Loucy (cell line): ENCODE measurements around the gene RASGRP3.

ENCODE experiments used
- H2AFZ ChIP-seq: fragments of 200-600 bp; sonication (generic); 2 replicates; pipeline ENCODE4 v1.6.0; 2016; ENCODE audit warnings: antibody characterized with exemption, mild to moderate bottlenecking, low read length, moderate library complexity
- H3F3A ChIP-seq: fragments of 200-600 bp; 2 replicates; pipeline ENCODE4 v1.6.0; 2016; ENCODE audit warnings: antibody characterized with exemption, low read depth, mild to moderate bottlenecking
- H3K27me3 ChIP-seq: fragments of 200-600 bp; sonication (generic); 2 replicates; pipeline ENCODE4 v1.6.1; 2014; ENCODE audit warnings: low read length, mild to moderate bottlenecking; ENCODE audit not compliant: insufficient read depth, poor library complexity, severe bottlenecking
- H3K36me3 ChIP-seq: fragments of 200-600 bp; sonication (generic); 2 replicates; pipeline ENCODE4 v1.6.1; 2016; ENCODE audit warnings: low read length; ENCODE audit not compliant: insufficient read depth
- H3K4me1 ChIP-seq: fragments of 200-600 bp; sonication (generic); 2 replicates; pipeline ENCODE4 v1.5.1; 2014; ENCODE audit warnings: low read length, mild to moderate bottlenecking; ENCODE audit not compliant: insufficient read depth, poor library complexity, severe bottlenecking
- H3K4me2 ChIP-seq: fragments of 200-600 bp; sonication (generic); 2 replicates; pipeline ENCODE4 v1.6.0; 2014; ENCODE audit warnings: antibody characterized with exemption, low read length, low read depth, mild to moderate bottlenecking; ENCODE audit not compliant: poor library complexity, severe bottlenecking
- H3K4me3 ChIP-seq: fragments of 200-600 bp; sonication (generic); 2 replicates; pipeline ENCODE4 v1.5.1; 2014; ENCODE audit warnings: low read length, mild to moderate bottlenecking, mixed read lengths; ENCODE audit not compliant: poor library complexity, severe bottlenecking
- H3K79me2 ChIP-seq: fragments of 200-600 bp; sonication (generic); 2 replicates; pipeline ENCODE4 v1.6.1; 2014; ENCODE audit warnings: low read length; ENCODE audit not compliant: insufficient read depth
- H3K9ac ChIP-seq: fragments of 200-600 bp; sonication (generic); 2 replicates; pipeline ENCODE4 v1.6.0; 2014; ENCODE audit warnings: mild to moderate bottlenecking, low read depth, low read length, moderate library complexity; ENCODE audit not compliant: poor library complexity, severe bottlenecking
- H3K9me2 ChIP-seq: fragments of 200-600 bp; sonication (generic); replicated peaks from 2 replicates; pipeline ENCODE4 v1.6.1; 2016; ENCODE audit warnings: low read depth, low read length, mixed read lengths
- H3K9me3 ChIP-seq: fragments of 200-600 bp; sonication (generic); 2 replicates; pipeline ENCODE4 v1.6.1; 2014; ENCODE audit warnings: mild to moderate bottlenecking, antibody characterized with exemption, low read length, low read depth; ENCODE audit not compliant: insufficient read depth
- H4K20me1 ChIP-seq: fragments of 200-600 bp; sonication (generic); 2 replicates; pipeline ENCODE4 v1.6.0; 2014; ENCODE audit warnings: antibody characterized with exemption, low read length, mild to moderate bottlenecking; ENCODE audit not compliant: insufficient read depth, poor library complexity, severe bottlenecking
- EZH2phosphoT487 ChIP-seq: fragments of 200-600 bp; IDR thresholded peaks from 2 replicates; pipeline ENCODE4 v1.6.1; 2018; ENCODE audit warnings: antibody characterized with exemption, mild to moderate bottlenecking, moderate library complexity, borderline replicate concordance
- TF ChIP-seq, protein P1 (sequence below): fragments of 200-600 bp; sonication (generic); conservative IDR thresholded peaks from 2 replicates; pipeline ENCODE4 v1.5.1; 2014; ENCODE audit warnings: mild to moderate bottlenecking, antibody characterized with exemption, low read length

RASGRP3 gene

DNA sequence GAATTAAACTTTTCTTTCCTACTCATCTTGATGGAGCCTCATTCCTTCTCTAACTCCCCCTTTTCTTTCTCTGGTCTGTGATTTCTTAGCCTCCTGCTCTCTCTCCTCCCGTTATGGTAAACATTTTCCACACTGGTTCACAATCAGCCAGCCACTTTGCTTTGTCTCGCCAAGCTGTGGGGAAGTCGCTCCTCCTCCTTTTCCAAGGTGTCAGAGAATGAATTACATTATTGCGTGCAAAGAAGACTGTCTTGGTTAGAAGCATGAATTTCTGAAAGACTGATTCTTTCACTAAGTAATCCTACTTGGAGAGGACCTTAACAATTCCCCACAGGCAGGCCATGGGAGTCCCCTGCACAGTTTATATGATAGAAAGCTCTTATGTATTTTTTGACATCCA is 46.1 kb downstream of the RASGRP3 start:
- H2AFZ ChIP-seq = no peak overlapping the region
- H3K4me2 ChIP-seq = no peak overlapping the region
- no peaks in the 10 kb centered on the region for H3K79me2 ChIP-seq
- TF ChIP-seq EZH2phosphoT487 = no peak
- TF ChIP-seq, protein P1, sequence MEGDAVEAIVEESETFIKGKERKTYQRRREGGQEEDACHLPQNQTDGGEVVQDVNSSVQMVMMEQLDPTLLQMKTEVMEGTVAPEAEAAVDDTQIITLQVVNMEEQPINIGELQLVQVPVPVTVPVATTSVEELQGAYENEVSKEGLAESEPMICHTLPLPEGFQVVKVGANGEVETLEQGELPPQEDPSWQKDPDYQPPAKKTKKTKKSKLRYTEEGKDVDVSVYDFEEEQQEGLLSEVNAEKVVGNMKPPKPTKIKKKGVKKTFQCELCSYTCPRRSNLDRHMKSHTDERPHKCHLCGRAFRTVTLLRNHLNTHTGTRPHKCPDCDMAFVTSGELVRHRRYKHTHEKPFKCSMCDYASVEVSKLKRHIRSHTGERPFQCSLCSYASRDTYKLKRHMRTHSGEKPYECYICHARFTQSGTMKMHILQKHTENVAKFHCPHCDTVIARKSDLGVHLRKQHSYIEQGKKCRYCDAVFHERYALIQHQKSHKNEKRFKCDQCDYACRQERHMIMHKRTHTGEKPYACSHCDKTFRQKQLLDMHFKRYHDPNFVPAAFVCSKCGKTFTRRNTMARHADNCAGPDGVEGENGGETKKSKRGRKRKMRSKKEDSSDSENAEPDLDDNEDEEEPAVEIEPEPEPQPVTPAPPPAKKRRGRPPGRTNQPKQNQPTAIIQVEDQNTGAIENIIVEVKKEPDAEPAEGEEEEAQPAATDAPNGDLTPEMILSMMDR = no peak
- H4K20me1 ChIP-seq = no peaks in the 10 kb centered on the region
- H3K9me3 ChIP-seq = no peaks in the 10 kb centered on the region
- H3K36me3 ChIP-seq = no peaks in the 10 kb centered on the region
- no peaks in the 10 kb centered on the region for H3K9me2 ChIP-seq
- H3K9ac ChIP-seq = no peak overlapping the region
- H3K27me3 ChIP-seq = no peaks in the 10 kb centered on the region
- peaks cover 15% of the 10 kb centered on the region for H3K4me1 ChIP-seq
- H3F3A ChIP-seq = no peaks in the 10 kb centered on the region
- H3K4me3 ChIP-seq = no peak overlapping the region

DNA sequence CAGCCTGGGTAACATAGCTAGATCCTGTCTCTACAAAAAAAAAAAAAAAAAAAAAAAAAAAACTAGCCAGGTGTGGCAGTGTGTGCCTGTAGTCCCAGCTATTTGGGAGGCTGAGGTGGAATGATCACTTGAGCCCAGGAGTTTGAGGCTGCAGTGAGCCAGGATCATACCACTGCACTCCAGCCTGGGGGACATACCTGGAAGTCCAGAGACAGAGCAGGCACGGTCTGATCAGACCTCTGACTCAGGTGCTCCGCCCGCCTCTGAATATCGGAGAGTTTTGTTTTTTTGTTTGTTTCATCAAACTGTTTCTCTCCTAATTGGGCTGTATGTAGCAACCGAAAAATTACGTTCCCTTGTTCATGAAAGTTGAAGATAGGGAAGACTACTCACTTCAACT is 49.2 kb downstream of the RASGRP3 start:
- no peaks in the 10 kb centered on the region for H3K79me2 ChIP-seq
- H3K27me3 ChIP-seq = no peaks in the 10 kb centered on the region
- TF ChIP-seq EZH2phosphoT487 = no peak
- TF ChIP-seq, protein P1 = no peak
- no peaks in the 10 kb centered on the region for H3F3A ChIP-seq
- no peaks in the 10 kb centered on the region for H4K20me1 ChIP-seq
- H3K9me2 ChIP-seq = no peaks in the 10 kb centered on the region
- peak overlapping the region; percentile 65 for H2AFZ ChIP-seq
- no peaks in the 10 kb centered on the region for H3K9me3 ChIP-seq
- H3K4me1 ChIP-seq = peaks cover 20% of the 10 kb centered on the region
- no peak overlapping the region for H3K9ac ChIP-seq
- no peaks in the 10 kb centered on the region for H3K36me3 ChIP-seq
- H3K4me3 ChIP-seq = no peak overlapping the region
- H3K4me2 ChIP-seq = peak overlapping the region; percentile 41

DNA sequence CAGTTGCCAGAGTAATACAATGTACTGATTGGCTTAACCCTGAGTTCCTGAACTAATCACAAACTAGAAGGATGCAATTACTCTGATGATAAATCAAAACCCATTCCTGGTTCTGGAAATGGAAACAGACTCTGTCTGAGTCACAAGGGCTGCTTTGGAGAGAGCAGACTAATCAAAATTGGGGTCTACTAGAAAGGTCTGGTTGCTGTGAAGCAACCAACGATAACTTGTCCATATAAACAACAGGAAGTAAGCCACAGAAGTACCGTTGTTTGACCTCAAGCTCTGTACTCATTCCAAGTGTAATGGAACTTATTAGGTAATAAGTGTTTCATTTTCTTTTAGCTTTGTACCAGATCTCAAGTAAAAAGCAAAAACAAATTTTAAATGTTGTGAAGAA is 49.7 kb downstream of the RASGRP3 start:
- peak overlapping the region; percentile 65 for H2AFZ ChIP-seq
- no peak overlapping the region for H3K4me3 ChIP-seq
- H3K79me2 ChIP-seq = no peaks in the 10 kb centered on the region
- no peaks in the 10 kb centered on the region for H3K27me3 ChIP-seq
- TF ChIP-seq, protein P1 = no peak
- TF ChIP-seq EZH2phosphoT487 = no peak
- peaks cover 20% of the 10 kb centered on the region for H3K4me1 ChIP-seq
- no peaks in the 10 kb centered on the region for H3F3A ChIP-seq
- H4K20me1 ChIP-seq = no peaks in the 10 kb centered on the region
- H3K36me3 ChIP-seq = no peaks in the 10 kb centered on the region
- H3K9me3 ChIP-seq = no peaks in the 10 kb centered on the region
- H3K4me2 ChIP-seq = peak overlapping the region; percentile 41
- no peak overlapping the region for H3K9ac ChIP-seq
- H3K9me2 ChIP-seq = no peaks in the 10 kb centered on the region
